ENCODE measurements around the gene DYRK1B.
A peak's percentile ranks its signal among the peaks of the same experiment; 100 is the strongest.
"Not testable (repeated sequence)": the region's sequence is repeated elsewhere in the genome, so short reads cannot be mapped to it uniquely, and the experiment has no call there.

The DYRK1B gene

DNA sequence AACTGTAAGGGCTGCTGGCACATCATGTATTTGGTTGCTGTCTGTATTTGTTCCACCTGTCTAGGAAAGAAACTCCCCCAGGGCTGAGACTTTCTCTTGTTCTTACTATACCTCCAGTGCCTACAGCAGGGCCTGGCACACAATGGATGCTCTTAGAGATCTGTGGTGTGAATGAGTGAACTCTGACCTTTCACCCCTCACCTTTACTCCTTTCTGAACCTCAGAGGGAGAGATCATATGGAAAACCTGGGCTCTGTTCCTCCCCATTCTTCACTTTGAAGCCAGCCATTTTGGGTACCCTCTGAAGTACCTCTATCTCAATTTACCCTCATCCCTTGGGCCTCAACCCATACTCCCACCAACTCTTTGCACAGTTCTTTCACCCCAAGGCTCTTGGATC lies 3.1 kb downstream of the DYRK1B start:
- DNase-seq (ENCODE audit: low read depth in 3 of 3): no peak

DNA sequence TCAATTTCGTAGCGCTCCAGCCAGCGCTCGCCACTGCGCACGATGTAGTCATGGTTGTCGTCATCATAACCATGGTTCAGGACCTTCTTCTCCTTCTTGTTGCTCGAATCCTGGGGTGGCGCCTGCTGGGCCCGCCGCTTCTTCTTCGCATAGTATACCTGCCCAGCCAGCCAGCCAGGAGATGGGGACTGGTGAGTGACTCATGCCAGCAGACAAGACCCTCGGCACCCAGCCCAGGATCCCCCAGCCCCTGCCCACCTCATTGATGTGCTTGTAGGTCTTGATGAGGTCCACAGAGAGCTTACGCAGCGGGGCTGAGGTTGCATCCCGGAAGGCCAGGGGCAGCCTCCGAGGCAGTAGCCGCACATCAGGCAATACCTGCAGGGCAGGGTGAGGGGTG lies 3.6 kb downstream of the DYRK1B start:
- no peak for DNase-seq (ENCODE audit: low read depth in 3 of 3)

DNA sequence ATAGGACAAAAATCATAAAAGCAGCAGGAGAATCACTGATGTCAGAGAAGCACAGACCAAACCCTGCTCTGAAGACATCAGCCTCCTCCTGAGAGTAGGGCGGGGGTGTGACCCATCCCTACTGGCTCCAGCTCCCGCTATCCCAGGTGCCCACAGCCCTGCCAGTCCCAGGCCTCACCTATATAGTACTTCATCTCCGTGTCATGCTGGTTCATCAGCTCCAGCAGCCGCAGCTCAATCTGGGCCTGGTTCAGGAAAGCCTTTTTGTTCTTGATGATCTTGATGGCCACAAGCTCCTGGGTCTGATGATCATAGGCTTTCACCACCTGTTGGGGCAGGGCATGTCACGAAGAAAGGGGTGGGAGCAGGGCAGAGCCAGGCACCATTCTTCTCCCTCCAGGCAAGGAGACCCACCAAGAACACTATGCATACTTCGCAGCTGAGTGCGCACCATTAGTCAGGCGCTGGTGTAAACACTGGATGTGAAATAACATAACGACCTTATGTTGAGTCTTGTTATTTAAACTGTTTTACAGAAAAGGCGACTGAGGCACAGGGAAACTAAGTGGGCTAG lies 4.2 kb downstream of the DYRK1B start:
- no peak for DNase-seq (ENCODE audit: low read depth in 3 of 3)

DNA sequence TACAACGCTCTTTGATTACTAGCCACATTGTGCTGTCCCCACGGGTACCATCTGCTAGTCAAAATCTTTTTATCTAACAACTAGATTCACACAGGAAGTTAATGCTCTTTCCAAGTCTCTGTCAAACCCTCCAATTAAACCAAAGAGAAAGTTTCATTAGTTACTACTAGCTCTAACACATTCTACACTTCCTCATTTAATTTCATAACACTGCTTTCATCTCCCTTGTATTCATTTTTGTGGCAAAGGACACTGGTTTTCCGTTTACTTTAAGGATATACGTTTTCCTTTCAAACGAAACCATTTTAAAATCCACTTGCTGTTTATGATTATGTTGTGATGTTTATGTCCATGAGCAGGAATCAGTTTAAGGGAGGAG lies 5.3 kb downstream of the DYRK1B start:
- no peak for DNase-seq (ENCODE audit: low read depth in 3 of 3)

DNA sequence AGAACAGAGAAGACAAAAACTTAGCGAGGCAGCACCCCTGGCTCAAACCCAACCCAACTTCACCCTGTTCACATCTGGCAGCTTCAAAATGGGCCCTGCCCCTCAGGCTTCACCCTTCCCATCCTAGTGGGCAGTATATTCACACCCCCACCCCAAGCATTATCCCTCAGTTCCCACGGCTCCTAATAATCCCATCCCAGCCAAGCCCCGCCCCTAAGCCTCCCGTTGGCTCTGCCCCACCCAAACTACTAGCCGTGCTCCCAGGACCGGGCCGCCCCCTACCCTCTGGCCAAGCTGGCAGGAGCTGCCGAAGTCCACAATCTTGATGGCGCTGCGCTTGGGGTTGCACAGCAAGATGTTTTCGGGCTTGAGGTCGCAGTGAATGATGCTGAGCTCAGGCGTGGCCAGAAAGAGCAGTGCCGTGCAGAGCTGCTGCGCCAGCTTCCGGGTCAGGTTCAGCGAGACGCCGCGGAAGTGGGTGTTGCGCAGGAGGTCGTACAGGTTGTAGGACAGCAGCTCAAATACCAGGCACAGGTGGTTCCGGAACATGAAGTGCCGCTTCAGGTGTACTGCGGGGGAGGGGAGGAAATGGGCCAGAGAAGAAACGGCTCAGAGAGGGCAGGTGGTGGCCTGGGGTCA lies 5.8 kb downstream of the DYRK1B start:
- no peak for DNase-seq (ENCODE audit: low read depth in 3 of 3)

DNA sequence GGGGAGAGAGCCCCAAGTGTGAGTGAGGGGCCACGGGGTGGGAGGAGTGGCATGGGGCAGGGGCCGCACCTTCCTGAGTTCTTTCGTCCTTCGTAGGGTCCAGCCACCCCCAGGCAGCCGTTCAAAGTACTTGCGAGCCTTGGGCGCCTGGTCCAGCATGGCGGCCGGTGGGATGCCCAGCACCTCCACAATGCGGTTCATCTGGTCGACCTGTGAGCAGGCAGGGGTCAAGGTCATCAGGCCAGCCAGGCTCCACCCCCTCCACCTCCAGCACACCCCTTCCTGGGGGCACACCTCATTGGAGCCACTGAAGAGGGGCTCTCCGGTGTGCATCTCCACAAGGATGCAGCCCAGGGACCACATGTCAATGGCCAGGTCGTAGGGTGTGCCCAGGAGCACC lies 6.7 kb downstream of the DYRK1B start:
- no peak for DNase-seq (ENCODE audit: low read depth in 3 of 3)

DNA sequence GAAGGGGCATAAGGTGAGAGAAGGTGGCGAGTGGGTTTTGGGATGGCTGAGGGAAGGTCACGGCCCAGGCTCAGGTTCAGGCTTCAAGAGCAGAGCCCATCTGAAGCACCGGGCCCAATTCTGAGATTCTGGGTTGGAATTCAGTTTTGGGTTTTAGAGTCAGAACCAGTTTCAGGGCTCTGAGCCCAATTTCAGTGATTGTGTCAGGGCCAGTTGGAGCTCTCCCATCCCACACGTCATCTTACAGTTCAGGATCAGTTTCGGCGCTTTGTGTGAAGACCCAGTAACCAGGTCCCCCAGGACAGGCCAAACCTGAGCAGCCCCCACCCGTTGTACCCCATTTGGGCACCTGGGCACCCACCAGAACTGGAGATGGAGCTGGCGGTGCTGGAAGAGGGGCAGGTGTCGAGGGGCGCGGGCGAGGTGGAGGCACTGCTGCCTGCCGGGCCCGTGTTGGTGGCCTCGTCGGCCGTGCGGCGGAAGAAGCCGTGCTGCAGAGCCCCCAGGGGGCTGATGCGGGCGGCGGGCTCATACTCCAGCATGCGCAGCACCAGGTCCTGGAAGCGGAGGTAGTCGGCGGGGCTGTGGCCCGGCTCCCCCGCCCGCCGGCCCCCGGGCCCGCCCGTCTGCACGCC lies 7.5 kb downstream of the DYRK1B start:
- no peak for DNase-seq (ENCODE audit: low read depth in 3 of 3)

DNA sequence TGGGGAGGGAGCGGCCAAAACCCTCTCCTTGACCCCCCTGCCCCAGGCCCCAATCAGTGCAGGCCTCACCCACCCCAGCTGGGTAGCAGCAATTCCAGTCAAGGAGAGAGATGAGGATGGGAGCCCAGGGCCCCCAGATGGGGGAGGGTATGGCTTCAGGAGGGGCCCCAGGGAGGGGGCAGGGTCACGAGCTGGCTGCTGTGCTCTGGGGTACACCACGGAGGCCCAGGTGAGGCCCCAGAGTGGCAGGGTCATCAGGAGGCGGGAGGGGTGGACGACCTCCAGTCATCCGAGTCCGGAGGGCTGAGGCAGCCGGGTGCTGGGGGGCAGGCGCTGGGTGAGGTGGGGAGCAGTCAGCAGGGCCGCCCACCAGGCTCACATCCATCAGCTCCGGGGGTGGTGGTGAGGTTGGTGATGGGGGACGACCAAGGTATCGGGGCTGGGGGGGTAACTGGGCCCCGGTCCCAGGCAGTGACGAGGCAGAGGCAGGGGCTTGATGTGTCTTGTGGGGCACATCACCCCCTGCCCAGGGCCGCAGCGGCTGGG lies 8.4 kb downstream of the DYRK1B start:
- DNase-seq (ENCODE audit: low read depth in 3 of 3): no peak

DNA sequence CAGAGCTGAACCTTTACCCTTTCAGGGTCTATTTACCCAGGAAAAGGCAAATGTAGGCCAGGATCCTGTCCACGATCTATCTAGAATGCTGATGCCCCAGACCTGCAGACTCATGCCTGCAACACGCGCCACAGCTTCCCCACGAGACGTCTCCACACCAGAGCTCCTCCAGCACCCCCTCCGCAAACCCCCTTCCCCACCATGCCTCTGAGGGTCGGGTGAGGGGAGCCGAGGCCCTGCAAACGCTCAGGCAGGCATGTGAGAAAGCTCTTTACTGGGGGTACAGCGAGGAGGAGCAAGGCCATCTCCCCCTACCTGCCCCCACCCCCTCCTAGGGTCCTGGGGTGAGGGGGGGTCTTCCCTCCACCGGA lies 8.9 kb downstream of the DYRK1B start:
- DNase-seq (ENCODE audit: low read depth in 3 of 3): no peak

DNA sequence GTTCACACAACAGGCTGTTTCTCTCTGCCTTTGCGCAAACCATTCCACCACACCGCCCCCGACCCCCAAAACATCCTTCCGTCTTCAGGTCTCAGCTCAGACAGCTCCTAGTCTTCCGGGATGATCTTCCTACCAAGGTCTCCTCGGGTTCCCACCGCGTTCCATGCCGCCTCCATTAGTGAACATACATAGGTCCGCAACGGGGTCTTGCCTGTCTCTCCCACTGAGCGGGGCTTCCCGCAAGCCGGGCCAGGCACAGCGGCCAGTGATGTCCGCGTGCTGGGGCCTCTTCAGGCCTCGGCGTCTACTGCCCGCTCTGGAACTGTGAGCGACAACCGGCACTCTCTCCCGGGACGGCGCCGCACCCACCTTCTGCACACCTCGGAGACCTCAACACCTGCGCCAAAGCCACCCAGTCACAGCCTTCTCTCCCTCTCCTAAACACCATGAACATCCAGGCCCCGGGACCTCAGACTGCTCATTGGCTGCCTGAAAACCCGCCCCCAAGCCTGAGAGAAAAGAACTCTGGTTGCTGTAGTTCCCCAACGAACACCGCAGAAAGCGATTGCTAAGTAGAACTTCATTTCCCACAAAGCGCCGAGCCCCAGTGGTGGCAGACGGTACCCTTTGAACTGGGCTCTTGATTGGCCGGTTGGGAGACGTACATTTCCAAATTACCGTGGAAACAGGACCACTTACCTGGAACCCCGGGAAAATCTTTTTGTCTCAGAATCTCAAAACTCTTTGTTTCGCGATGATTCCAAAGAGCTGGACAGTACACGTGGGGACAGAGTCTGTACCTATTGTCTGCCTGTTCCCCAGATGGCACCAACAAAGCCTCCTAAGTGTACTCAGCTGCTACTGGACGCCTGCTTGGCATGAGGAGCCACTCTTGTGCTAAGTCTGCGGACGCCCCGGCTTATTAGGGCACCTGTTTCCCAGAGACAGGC lies 9.5 kb downstream of the DYRK1B start:
- peak; percentile 70 to 83 (median 83) for DNase-seq (ENCODE audit: low read depth in 3 of 3)

DNA sequence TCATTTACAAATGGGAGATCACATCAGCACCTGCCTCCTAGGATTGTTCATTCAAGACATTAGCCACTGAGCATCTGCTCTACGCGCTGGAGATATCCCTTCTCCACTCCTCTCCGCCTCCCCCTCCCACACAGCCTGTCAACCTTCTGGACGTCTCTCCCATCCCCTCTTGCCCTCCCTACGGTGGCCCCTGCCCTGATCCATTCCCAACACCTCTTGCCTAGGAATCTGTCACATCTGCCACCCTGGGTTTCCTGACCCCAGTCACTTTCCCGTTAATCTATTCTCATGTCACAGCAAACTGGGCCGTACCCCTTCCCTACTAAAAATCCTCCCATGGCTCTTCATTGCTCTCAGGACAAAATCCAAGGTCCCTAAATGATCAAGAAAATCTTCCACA lies 10.3 kb downstream of the DYRK1B start:
- no peak for DNase-seq (ENCODE audit: low read depth in 3 of 3)

DNA sequence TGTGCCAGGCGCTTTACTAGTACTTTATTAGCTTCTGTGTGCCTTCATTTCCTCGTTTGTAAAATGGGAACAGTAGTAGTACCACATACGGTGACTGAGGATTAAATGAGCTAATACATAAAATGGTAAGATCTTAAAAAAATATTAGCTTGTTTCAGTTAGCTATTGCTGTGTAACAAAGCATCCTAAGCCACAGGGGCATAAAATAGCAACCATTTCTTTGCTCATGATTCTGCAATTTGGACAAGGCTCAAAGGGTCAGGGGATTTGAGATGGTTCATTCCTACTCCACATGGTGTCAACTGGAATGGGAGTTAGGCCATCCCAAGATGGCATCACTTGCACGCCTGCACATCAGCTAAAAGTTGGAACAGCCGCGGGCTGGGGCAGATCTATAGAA lies 13.3 kb downstream of the DYRK1B start:
- no peak for DNase-seq (ENCODE audit: low read depth in 3 of 3)

DNA sequence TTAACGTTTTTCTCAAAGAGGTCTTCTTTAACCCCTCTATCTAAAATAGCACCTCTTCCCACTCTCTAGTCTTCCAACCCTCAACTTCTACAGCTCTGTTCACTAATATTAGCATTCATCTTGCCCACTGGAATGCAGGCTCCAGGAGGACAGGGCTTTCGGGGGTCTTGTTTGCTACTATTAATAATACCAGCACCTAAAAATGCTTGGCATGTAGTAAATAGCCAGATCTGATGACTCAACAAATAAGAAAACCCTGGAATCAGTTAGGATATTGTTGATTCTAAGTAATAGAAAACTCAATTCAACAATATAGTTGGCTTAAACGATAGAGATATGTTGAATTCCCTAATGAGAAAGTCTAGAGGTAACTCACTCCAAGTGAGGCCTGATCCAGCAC lies 14.2 kb downstream of the DYRK1B start:
- no peak for DNase-seq (ENCODE audit: low read depth in 3 of 3)

DNA sequence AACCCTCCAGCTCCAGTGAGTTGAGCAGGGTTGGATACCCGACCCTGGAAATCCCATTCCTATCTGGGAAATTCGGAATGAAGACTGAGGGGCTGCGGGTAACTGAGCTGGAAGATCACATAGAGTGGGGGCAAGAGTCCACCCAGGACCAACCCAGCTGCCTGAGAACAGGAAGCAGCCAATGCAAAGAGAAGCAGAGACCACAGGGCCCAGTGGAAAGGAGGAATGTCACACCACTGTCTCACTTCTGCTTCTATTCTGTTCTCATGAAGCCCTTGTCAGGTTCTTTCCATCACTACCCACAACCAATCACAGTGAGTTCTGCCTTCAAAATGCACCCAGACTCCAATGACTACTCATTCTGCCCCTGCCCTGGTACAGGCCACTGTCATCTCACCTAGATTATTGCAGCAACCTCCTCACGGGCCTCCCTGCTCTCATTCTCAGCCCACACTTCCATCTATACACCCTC lies 15.3 kb downstream of the DYRK1B start:
- DNase-seq (ENCODE audit: low read depth in 3 of 3): no peak

DNA sequence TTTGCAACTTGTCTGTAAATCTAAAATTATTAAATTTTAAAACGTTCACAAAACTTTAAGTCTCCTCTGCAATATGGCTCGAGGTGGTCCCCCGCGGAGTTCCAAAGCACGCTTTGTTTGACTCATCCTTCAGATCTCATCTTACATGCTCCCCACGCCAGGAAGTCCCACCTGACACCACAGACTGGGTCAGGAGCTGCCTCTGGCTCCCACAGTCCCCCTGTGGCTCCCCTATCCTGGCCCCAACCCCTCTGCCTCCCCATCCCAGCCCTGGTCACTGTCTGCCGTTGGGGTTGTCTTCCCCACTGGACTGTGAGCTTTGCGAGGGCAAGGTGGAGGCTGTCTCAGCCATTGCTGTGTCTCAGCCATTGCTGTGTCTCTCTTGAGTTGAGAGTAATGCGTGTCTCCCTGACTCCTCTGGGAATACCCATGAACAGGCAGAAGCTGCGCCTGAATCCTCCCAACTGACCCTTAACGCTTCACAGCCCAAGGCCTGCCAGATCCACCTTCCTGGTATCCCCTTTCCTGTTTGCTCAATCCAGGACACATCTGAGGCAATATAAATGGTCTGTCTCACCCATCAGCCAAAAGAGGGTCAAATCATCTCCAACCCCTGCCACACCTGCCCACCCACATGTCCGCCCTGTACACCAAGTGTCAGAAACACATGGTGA lies 15.9 kb downstream of the DYRK1B start:
- no peak for DNase-seq (ENCODE audit: low read depth in 3 of 3)

DNA sequence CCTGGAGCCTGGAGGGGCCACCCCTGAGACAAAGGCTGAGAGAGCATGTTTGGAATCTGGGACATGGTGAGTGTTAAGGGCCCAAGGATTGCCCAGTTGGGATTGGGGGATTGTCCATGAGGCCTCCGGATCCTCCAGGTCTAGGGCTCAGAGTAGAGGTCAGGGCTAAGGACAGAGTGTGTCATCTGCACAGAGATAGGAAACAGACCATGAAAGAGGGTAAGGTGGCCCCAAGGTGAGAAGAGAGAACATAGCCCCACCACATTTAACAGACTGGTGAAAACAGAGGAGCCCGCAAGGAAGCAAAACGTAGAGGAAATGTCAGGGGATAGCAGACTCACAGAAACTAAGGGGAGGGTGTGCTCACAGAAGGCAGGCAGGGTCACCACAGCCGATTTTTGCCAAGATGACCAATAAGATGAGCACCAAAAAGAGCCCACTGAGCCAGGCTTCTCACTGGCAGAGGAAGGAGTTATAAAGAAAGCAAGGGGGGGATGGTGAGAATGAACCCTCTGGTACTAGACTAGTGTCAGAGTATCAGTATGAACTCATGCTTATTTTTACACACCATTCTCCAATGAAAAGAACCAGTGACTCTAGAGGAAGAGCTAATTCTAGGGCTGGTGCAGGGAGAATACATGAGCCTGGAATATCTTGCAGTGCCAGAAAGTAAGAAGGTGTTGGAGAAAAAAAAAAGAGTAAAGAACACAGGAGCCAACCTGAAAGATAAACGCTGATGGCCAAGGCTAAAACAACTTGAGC lies 17.5 kb downstream of the DYRK1B start:
- no peak for DNase-seq (ENCODE audit: low read depth in 3 of 3)

DNA sequence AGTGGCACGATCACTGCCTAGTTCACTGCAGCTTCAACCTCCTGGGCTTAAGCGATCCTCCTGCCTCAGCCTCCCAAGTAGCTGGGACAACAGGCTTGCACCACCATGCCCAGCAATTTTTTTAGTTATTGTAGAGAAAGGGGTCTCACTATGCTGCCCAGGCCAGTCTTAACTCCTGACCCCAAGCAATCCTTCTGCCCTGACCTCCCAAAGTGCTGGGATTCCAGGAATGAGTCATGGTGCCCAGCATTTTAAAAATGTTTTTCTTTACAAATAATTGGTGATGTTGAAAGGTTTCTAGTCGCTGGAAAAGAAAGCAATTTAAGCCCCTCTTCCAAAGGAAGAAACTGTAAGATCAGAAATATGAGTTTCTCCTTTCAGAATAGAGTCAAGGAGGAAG lies 19.4 kb downstream of the DYRK1B start:
- no peak for DNase-seq (ENCODE audit: low read depth in 3 of 3)

DNA sequence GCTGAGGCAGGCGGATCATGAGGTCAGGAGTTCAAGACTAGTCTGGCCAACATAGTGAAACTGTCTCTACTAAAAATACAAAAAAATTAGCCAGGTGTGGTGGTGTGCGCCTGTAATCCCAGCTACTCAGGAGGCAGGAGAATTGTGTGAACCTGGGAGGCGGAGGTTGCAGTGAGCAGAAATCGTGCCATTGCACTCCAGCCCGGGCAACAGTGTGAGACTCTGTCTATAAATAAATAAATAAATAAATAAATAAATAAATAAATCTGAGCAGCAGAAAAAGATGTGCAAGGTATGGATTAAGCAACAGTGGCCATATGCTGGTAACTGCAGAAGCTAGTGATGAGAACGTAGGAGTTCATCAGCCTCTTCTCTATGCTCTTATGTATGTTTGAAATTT lies 19.9 kb downstream of the DYRK1B start:
- not testable (repeated sequence) for DNase-seq (ENCODE audit: low read depth in 3 of 3)

DNA sequence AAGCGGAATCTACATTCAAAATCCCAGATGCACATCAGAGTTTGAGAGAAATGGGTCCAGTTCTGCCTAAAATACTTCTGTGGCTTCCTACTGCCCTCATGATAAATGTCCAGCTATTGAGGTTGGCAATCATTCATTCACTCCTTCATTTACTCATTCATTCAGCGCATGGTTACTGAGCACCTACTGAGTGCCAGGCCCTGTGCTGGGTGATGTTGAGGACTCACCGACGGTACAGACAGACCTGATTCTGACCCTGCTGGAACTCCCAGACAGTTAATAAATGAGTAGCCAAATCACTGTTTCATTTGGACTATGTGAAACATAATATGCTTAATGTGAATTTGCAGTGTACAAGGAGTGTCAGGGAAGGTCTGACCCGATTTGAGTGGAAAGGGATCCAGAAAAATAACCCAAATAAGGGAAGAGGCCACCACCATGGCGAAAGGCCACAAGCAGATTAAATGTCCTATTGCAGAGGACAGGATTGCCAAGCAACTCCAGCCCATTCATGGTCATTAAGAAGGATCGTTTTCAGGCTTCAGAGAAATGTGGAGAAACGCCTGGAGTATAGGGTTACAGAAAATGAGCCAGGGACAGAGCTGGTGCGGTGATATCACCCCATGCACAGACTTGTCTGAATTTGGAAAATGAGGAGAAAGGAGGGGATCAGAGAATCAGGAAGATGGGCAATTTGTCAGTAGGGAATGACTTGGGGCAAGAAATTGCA lies 20.5 kb downstream of the DYRK1B start:
- no peak for DNase-seq (ENCODE audit: low read depth in 3 of 3)

DNA sequence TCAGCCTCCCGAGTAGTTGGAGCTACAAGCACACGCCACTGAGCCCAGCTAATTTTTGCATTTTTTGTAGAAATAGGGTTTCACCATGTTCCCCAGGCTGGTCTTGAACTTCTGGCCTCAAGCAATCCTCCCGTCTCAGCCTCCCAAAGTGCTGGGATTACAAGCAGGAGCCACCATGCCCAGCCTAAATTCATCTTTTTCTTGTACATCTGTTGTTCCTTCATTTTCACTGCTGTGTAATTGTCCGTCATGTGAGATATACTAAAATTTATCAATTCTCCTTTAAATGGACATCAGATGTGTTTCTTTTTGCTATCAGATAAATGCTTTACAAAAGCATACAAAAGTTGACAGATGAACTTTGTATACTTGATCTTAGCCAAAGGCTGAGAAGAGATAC lies 22.9 kb downstream of the DYRK1B start:
- no peak for DNase-seq (ENCODE audit: low read depth in 3 of 3)

Data from stimulated activated CD4-positive, alpha-beta T cell treated with anti-CD3 and anti-CD28 coated beads, TNF-alpha, amount 100 ng/mL, for 24 hours (primary cell).